ENCODE results near the gene DDX54.
"Not testable (repeated sequence)": the region's sequence is repeated elsewhere in the genome, so short reads cannot be mapped to it uniquely, and the experiment has no call there.

DDX54 gene

GRCh38 chr12:113138826-113139225 lies 46.5 kb downstream of the DDX54 start:
- no peak for DNase-seq

DNA sequence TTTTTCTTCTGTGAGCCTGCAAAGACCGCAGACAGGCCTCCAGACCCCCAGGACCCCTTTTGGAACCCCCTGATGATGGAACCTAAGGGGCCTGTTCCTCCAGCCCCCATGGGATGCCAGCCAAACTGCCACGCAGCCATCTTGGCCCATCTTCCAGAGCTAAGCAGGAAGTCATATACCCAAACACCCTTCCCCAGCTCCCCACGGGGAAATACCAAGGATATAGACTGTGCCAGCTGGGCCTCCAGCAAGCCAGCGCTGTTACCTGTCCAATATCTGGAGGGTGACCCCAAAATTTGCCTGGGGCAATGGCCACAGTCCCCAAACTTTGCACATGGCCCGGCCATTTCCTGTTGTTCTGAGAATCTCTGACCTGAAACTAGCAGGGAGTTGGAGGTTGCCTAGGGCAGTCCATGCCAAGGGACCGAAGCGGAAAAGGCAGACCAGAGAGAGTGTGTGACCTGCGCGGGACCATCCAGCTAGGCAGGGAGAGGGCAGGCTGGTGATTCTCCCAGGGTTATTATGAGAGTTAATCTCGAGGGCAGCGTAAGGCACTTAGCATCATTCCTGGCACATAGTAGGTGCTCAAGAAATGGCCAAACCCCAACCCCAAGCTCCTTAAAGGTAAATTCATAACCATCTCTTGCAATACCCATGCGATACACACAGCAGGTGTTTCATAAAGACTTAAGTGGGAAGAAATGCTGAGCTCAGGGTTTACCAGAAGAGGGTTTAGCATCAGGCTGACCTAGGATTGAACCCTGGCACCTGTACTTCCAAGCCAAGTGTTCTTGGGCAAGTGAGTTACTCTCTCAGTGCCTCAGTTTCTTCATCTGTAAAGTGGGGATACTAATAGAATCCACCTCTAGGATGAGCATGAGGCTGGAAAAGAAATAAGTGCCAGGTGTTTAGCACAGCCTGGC lies 47.2 kb downstream of the DDX54 start:
- DNase-seq, result no peak

DNA sequence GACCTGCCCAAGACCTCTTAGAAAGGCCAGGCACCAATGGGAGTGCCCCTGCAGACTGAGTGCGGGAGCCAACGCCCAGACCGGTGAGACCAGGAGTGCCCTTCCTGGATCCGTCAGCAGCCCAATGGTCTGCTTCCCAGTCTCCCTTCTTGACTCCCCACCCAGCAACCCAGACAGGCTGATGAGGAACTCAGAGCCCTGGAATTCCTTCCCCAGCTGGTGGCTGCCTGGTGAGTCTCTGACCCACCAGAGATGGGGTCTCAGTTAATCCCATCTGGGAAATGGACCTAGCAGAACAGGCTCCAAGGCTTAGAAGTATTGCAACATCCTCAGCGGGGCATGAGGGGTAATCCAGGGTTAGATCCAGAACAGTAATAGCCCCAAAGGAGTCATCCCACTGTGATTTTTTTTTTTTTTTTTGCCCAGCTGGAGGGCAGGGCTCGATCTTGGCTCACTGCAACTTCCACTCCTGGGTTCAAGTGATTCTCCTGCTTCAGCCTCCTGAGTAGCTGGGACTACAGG lies 48.2 kb downstream of the DDX54 start:
- DNase-seq, result no peak

GRCh38 chr12:113136128-113136989 lies 48.9 kb downstream of the DDX54 start:
- DNase-seq, result no peak

- DNase-seq, result no peak
Measured at GRCh38 chr12:113135178-113136127, 49.8 kb downstream of the DDX54 start, which contains the start of gene RASAL1. Gene RASAL1, minus strand, starts transcription at chr12:113135761. Its CDS starts 299 bp downstream, at chr12:113135462.

- no peak for DNase-seq
Measured at GRCh38 chr12:113134521-113134951, 50.7 kb downstream of the DDX54 start.

DNA sequence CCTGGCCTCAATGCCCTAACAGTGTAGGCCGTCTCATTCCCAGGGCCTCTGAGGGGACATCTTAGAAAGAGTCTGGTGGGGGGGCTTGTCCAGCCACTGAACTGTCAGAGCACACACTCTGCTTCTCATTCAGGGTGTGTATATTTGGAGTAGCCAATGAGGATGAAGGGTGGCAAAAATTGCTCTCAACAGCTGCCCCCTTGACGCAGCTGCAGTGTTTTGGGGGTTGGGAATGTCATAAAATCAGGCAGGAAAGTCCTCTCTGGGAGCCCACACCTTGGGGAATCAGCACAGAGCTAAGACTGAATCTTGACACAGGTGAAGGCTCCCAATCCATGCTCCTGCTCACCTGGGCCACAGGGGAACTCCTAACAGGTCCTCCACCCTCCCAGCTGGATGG lies 51.2 kb downstream of the DDX54 start:
- DNase-seq, result no peak

GRCh38 chr12:113133666-113134065 lies 51.6 kb downstream of the DDX54 start:
- no peak for DNase-seq

- no peak for DNase-seq
Measured at GRCh38 chr12:113133036-113133435, 52.2 kb downstream of the DDX54 start.

DNA sequence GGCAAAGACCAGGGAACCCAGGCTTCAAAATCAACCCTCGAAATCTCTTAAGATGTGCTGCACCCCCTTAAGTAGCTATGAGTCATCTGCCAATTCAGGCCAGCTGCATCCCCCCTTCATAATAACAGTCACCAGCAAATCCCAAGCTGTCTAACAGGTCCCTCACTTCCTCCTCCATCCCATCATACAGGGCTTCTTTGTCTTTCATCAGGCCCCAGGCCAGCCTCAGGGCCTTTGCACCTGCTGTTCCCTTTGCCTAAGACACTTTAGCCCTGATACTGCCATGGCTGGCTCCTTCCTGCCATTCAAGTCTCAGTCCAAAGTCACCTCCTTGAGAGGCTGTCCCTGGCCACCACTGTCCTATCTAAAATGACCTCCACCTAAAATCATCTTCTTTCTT lies 53.7 kb downstream of the DDX54 start:
- DNase-seq, result no peak

DNA sequence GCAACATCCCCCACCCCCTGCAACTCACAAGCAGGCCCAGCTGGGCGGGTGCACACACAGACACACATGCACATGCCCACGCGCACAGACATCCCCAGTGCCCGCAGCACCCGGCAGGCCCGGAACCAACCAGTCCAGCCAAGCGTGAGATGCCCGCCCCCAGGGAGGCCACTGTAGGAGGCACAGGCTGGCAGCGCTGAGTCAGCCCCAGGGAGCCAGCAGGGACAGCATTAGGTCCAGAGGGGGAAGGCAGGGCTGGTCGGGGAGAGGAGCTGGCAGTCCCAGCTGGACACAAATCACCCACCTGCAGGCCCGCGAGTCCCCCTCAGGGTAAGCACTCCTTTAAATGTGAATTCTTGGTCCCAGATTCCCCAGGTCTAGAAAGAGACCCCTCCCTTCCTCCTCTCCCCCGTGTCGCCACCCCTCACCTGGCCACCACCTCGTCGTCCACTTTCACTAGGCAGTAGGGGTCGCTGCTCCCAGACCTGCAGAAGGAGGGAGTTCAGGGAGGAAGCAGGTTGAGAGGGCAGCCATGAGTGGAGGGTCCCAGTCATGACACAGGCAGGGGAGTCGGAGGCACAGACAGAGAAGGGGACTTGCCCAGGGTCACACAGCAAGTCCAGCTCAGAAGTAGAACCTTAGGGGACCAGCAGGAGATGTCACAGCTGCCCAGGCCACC lies 54.7 kb downstream of the DDX54 start:
- no peak for DNase-seq

DNA sequence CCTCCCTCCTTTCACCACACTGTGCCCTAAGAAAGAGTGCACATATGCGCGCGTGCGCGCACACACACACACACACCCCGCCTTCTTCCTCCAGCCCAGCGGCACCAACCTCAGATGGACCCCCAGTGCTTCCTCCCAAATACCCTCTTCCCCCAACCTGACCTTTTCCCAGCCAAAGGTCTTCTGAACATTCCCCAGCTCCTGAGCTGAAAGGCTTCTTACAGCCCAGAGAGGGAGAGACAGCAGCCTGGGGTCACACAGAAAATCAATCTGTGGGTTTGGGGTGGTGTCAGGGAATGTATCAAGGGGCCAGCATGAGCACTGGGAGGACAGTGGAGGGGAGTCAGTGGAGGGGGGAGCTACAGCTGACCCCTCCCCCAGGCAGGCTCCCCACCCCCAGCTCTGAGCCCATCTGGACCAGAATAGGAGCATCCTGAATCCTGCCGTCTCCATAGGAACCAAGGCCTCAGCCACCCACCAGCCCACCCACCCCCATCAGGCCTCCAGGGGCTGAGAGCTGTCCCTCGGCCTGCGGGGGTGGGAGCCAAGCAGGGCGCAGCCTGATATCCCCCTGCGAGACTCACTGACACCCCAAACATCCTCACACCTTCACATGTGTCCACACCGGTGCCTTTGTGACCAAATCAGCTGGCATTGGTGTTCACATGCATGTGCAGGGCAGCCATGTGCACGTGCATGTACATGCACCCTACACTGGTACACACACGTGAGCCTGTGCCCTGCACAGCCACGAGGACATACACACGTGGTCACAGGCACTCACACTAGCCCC lies 55.4 kb downstream of the DDX54 start:
- DNase-seq, result no peak

DNA sequence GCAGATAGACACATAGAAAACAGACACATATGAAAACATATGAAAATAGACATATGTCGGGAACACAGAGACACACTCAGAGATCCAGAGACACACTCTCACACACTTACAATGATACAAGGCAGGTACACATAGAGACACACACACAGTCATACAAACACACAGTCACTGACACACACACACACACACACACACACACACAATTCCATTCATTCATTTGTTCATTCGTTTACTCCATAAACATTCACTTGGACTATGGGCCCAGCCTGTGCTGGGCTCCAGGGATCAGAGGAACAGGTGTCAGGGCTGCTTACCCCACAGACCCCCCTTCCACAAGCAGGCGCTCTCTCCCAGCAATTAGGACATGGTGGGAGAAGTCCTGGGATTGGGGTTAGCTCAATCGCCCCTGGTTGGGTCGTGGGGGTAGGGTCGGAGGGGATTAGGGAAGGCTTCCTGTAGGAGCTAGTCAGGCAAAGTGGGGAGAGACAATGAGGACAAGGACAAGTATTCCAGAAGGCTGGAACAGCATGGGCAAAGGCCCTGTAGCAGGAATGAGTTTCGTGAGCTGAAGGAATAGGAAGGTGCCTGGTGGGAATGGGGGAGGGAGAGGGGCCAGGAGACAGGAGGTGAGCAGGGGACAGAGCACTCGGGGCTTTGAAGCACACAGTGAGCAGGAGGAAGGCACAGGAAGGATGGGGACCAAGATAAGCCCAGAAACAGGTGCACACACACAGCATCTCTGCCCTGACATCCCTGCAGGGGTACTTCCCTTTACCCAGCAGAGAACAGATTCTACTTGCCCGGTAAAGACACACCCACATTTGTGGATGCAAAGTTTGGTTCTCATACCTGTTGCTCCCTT lies 56.2 kb downstream of the DDX54 start:
- no peak for DNase-seq

- DNase-seq, result no peak
Measured at GRCh38 chr12:113127791-113128199, 57.5 kb downstream of the DDX54 start.

DNA sequence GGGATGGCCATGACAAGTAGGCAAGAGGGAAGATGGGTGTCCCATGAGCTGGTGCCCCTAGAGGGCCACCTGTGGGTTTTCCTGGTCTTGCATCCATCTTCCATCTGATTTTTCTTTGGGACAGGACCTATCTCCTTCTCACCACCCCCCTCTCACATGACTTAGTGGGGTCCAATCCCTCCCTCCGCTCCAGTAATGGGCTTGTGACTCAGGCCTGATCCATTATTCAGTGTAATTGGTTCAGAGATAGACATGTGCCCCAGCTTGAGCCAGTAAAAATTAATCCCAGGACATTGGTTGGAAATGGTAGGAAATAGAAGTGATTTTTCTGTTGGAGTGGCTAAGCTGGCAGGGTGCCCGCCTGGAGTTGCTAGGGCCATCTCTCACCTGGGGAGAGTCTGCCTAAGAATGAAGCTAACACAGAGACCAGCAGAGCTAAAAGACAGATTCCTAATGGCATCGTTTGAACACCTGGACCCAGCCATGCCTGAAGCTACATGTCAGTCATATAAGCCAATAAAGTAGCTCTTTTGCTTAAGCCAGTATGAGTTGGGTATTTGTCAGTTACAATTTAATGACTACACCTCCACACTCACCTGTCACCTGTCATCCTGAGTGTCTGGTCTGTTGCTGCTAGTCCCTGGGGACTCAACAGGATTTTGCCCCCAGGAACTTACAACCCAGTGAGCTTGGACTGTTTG lies 64.5 kb downstream of the DDX54 start:
- DNase-seq, result no peak

DNA sequence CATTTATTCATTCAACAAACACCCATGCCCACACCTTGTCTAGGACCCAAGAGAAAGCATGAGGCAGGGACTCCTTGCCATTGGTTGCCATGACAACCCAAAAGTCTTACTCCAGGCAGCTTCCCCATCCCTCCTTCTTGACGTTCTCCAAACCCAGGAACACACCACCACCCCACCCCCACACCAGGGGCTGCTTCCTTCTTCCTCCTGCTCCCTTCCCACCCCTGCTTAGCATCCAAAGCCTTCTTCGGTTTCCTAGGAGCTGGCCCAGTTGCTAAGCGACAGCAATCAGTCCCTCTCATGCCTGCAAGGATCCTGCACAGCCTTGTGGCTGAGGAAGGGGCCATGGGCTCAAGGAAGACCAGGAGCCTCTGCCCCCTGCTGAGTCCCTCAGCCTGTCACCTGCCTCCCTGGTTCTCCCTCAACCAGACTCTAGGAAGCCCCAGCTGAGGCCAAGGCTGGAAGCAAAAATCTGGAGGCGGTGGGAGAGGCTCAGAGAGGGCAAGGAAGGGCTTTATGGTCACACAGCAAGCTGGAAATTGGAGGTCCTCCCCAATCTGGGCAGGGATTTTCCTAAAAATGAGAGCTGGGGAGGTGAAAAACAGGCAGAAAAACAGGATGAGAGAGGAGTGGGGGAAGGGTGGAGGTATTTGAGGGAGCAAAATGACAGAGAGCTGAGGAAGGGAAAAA lies 65.2 kb downstream of the DDX54 start:
- no peak for DNase-seq

DNA sequence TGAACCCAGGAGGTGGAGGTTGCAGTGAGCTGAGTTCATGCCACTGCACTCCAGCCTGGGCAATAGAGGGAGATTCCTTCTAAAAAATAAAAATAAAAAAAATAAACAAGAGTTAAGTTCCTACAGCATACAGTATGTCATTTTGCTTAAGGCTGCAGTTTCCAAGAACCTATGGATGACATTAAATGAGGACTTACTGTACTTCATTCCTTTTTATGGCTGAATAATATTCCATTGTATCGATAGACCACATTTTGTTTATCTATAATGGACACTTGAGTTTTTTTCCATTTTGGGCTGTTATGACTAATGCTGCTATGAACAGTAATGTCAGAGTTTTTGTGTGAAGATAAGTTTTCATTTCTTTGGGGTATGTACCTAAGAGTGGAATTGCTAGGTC lies 67.1 kb downstream of the DDX54 start:
- no peak for DNase-seq

DNA sequence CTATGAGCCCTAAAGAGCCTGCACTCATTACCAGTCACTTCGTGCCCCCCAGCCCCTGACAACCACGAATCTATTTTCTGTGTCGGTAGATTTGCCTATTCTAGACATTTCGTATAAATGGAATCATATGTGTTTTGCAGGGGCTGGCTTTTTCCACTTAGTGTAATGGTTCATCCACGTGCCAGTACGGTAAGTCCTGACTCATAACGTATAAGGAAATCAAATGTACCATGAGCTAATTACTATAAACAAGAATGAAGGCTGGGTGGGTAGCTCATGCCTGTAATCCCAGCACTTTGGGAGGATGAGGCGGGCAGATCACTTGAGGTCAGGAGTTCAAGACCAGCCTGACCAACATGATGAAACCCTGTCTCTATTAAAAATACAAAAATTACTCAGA lies 67.6 kb downstream of the DDX54 start:
- not testable (repeated sequence) for DNase-seq
